Subcutaneous abdominal adipose tissue (tissue), 5 donors: ENCODE measurements around the gene MVP.
"Not testable (repeated sequence)": the region's sequence is repeated elsewhere in the genome, so short reads cannot be mapped to it uniquely, and the experiment has no call there.

Experiments
- H3K27ac ChIP-seq: one replicate; pipeline ENCODE4 v1.7.0; 2013; ENCODE audit warnings: low read depth, mild to moderate bottlenecking, inconsistent platforms, low read length, moderate library complexity
- H3K27me3 ChIP-seq, 5 donors: one replicate each; pipeline ENCODE4 v1.7.0; 2013; ENCODE audit warnings: low read length in 5 of 5, inconsistent platforms in 1 of 5; ENCODE audit not compliant: control insufficient read depth in 5 of 5, insufficient read depth in 4 of 5
- H3K36me3 ChIP-seq, 5 donors: one replicate each; pipeline ENCODE4 v1.7.0; 2013; ENCODE audit warnings: low read length in 5 of 5; ENCODE audit not compliant: control insufficient read depth in 5 of 5, insufficient read depth in 5 of 5
- H3K4me1 ChIP-seq, 5 donors: one replicate each; pipeline ENCODE4 v1.7.0; 2013; ENCODE audit warnings: low read length in 5 of 5, mild to moderate bottlenecking in 3 of 5, moderate library complexity in 1 of 5; ENCODE audit not compliant: control insufficient read depth in 5 of 5, insufficient read depth in 5 of 5
- H3K4me3 ChIP-seq, 5 donors: one replicate each; pipeline ENCODE4 v1.7.0; 2013; ENCODE audit warnings: low read length in 5 of 5, low read depth in 1 of 5
- H3K9ac ChIP-seq, 5 donors: one replicate each; pipeline ENCODE4 v1.7.0; 2013; ENCODE audit warnings: low read length in 5 of 5, mild to moderate bottlenecking in 4 of 5, moderate library complexity in 3 of 5
- H3K9me3 ChIP-seq, 5 donors: one replicate each; pipeline ENCODE4 v1.7.0; 2013; ENCODE audit warnings: low read length in 5 of 5; ENCODE audit not compliant: control insufficient read depth in 5 of 5
- donor health status: healthy.
- donor health status: healthy.
- donor health status: healthy.
- donor health status: healthy.
- donor health status: healthy.

MVP gene

DNA sequence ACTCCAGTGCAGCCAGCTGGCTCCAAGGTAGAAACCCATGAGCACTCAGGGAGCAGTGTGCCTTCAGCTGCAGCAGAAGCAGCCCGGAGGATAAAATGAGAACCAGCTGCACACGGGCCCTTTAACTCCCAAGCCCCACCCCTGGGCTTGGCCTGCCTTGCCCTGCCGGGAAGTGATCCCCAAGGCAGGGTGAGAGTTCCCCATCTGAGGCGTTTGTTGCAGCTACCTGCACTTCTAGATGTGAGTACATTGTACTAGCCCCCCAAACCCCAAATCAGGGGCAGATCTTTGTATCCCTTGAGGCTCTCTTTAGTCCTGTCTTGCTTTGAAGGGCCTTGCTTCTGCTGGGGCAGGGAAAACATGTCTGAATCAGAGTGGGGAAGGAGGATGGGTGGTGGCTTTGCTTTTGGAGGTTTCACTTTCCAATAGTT, at the start of gene MVP:
Gene MVP, plus strand, starts transcription at position 192 of the 431 bp plus-strand sequence. CDS start 10,088 bp downstream, outside the sequence.
- Histone ChIP-seq H3K27me3 (no peaks in the 10 kb centered on the region), H3K4me3 (peak within 1 kb of the TSS; percentile 82 to 96 (median 92)), H3K9ac (peak within 1 kb of the TSS; percentile 82 to 93 (median 90)), H3K4me1 (peaks cover 18 to 69% (median 61%) of the 10 kb centered on the region in 5 donors), H3K36me3 (peaks cover 0 to 14% (median 8%) of the 10 kb centered on the region in 5 donors), H3K27ac (peak within 1 kb of the TSS; percentile 97), H3K9me3 (no peaks in the 10 kb centered on the region)

DNA sequence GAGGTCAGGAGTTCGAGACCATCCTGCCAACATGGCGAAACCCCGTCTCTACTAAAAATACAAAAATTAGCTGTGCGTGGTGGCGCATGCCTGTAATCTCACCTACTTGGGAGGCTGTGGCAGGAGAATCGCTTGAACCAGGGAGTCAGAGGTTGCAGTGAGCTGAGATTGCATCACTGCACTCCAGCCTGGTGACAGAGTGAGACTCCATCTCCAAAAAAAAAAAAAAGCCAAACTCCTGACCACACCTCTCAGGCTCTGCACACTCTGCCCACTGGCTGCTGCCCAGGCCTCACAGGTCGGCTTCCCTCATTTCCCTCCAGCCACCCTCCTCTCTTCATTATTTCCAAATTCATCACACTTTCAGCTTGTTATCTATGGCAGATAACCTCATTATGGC, 47.9 kb upstream of the MVP start:
- H3K4me1 ChIP-seq, H3K9me3 ChIP-seq, H3K36me3 ChIP-seq, H3K27me3 ChIP-seq, H3K27ac ChIP-seq, H3K9ac ChIP-seq, H3K4me3 ChIP-seq: not testable (repeated sequence)

DNA sequence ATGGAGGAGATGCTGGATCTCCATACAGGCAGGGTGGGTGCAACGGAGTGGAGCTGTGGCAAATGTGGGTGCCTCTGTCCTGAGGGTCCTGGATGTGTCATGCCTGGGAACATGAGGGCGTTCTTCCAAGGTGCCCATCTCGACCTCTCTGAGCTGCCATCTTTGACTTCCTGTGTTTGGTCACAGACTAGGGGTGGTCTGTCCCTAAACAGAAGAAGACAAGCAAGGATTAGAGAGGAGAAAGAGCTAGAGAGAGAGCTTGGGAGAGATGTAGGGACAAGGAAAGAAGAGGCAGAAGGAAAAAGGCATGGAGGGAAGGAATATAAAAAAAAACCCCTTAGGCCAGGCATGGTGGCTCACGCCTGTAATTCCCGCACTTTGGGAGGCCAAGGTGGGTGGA, 45.5 kb upstream of the MVP start:
- H3K9ac ChIP-seq: no peak overlapping the region
- H3K27ac ChIP-seq: no peak overlapping the region
- H3K27me3 ChIP-seq: peaks cover 0 to 3% (median 0%) of the 10 kb centered on the region in 5 donors
- H3K4me3 ChIP-seq: no peak overlapping the region
- H3K9me3 ChIP-seq: no peaks in the 10 kb centered on the region
- H3K4me1 ChIP-seq: no peaks in the 10 kb centered on the region
- no peaks in the 10 kb centered on the region for H3K36me3 ChIP-seq

DNA sequence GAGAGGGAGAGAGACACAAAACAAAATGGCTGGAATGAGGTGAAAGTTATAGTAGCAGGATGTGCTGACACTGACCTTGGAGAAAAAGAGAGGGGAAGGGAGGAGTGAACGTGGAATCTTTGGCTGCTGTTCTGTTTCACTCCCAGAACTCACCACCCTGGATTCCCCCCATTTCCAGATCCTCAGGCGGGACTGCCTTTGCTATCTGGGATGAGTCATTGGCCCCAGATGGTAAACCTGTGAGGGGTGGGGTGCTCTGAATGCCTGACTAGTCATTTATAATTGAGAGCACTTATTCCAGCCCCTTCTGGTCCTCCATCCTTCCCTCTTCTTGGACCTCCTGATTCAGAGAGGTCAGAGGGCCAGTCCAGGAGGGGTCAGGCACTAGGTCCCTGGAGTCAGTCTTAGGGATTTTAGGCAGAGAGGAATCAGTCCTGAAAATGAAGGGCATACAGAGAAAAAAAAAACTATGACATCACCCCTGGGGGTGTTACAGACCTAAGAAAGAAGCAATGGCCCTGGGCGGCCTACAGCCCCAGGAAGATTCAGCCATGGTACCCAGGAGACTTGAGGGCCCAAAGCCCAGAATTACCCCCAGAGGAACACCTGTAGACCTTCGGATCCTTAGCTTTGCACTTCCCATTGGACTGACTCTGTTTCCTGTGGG, 44.4 kb upstream of the MVP start:
- Histone ChIP-seq H3K27ac (no peak overlapping the region), H3K4me1 (no peaks in the 10 kb centered on the region), H3K27me3 (peaks cover 0 to 4% (median 0%) of the 10 kb centered on the region in 5 donors), H3K9ac (no peak overlapping the region), H3K4me3 (no peak overlapping the region), H3K36me3 (no peaks in the 10 kb centered on the region), H3K9me3 (no peaks in the 10 kb centered on the region)

DNA sequence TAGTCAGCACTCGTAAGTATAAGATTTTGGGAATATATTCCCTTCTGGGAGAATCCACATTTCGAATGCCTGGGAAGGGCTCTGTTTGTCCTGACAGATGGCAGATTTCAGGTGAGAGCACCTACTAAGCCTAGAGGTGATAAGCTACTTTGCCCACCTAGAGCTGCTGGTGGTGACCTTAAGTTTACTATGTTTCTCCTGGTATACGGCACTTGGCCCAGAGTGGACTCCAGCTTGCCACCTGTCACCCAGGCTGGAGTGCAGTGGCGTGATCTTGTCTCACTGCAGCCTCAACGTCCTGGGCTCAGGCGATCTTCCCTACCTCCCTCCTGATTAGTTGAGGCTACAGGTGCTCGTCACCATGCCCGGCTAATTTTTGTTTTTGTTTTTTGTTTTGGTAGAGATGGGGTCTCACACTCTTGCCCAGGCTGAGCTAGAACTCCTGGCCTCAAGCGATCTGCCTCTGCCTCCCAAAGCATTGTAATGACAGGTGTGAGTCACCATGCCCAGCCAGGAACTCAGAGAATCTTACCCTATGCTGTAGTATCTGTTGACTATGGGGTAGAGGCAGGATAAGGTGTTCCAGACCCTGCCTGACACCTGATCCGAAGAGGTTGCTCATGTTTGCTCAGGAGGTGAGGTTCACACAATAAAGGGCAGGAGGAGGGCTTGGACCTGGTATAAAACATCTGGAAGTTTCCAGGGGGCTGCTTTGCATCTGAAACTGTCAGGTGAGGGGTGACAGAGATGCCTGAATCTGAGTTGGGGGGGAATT, 42.5 kb upstream of the MVP start, which contains the start of gene ZG16:
Gene ZG16, plus strand, starts transcription at position 681 of the 775 bp plus-strand sequence. CDS start 1,011 bp downstream, outside the sequence.
- H3K27ac ChIP-seq: no peak within 1 kb of the TSS
- H3K4me3 ChIP-seq: no peak within 1 kb of the TSS
- no peaks in the 10 kb centered on the region for H3K9me3 ChIP-seq
- H3K36me3 ChIP-seq: no peaks in the 10 kb centered on the region
- no peak within 1 kb of the TSS for H3K9ac ChIP-seq
- peaks cover 0 to 4% (median 0%) of the 10 kb centered on the region in 5 donors for H3K27me3 ChIP-seq
- H3K4me1 ChIP-seq: no peaks in the 10 kb centered on the region

DNA sequence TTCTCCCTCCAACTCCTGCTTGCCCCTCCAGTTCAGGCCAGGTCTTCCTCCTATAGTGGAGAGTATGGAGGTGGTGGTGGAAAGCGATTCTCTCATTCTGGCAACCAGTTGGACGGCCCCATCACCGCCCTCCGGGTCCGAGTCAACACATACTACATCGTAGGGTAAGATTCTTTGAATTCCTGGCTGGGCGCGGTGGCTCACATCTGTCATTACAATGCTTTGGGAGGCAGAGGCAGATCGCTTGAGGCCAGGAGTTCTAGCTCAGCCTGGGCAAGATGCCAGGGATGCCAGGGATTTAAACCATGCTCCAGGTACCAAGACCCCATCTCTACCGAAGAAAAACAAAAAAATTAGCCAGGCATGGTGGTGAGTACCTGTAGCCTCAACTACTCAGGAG, 40.8 kb upstream of the MVP start:
- H3K4me1 ChIP-seq: no peaks in the 10 kb centered on the region
- H3K9ac ChIP-seq: no peak overlapping the region
- no peak overlapping the region for H3K4me3 ChIP-seq
- H3K9me3 ChIP-seq: no peaks in the 10 kb centered on the region
- no peak overlapping the region for H3K27ac ChIP-seq
- no peaks in the 10 kb centered on the region for H3K36me3 ChIP-seq
- peaks cover 0 to 4% (median 0%) of the 10 kb centered on the region in 5 donors for H3K27me3 ChIP-seq

DNA sequence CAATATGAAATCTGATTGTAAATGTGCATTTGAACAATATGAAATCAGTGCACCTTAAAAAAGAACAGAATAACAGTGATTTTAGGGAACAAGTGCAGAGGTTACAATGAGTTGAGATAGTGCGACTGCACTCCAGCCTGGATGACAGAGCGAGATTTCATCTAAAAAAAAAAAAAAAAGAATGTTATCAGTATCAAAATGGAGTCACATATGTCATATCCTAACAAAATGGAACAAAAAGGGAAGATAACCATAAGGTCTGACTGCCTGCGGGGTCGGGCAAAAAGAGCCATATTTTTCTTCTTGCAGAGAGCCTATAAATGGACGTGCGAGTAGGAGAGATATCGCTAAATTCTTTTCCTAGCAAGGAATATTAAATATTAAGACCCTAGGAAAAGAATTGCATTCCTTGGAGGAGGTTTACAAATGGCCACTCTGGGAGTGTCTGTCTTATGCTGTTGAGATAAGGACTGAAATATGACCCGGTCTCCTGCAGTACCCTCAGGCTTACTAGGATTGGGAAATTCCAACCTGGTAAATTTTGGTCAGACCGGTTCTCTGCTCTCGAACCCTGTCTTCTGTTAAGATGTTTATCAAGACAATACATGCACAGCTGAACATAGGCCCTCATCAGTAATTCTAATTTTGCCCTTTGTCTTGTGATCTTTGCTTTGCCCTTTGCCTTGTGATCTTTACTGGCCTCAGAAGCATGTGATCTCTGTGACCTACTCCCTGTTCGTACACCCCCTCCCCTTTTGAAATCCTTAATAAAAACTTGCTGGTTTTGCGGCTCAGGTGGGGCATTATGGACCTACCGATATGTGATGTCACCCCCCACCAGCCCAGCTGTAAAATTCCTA, 36.9 kb upstream of the MVP start:
- peaks cover 0 to 11% (median 10%) of the 10 kb centered on the region in 5 donors for H3K4me1 ChIP-seq
- H3K9me3 ChIP-seq, H3K27ac ChIP-seq, H3K27me3 ChIP-seq, H3K4me3 ChIP-seq, H3K36me3 ChIP-seq, H3K9ac ChIP-seq: not testable (repeated sequence)

DNA sequence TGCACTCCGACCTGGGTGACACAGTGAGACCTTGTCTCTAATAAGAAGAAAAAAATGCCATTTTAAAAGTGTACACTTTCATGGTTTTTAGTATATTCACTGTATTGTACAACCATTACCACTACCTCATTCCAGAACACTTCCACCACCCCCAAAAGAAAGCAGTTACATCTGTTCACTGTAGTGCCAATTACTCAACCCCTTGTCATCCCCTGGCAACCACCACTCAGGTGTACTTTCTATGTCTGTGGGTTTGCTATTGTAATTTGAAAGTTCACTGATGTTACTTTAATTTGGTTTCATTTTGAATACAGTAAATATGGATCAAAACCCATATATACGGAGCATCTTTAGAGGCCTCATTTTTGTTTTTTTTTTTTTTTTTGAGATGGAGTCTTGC, 36.1 kb upstream of the MVP start:
- no peak overlapping the region for H3K27ac ChIP-seq
- H3K4me1 ChIP-seq: peaks cover 0 to 11% (median 10%) of the 10 kb centered on the region in 5 donors
- H3K9me3 ChIP-seq: no peaks in the 10 kb centered on the region
- H3K36me3 ChIP-seq: no peaks in the 10 kb centered on the region
- H3K27me3 ChIP-seq: peaks cover 0 to 2% (median 0%) of the 10 kb centered on the region in 5 donors
- no peak overlapping the region for H3K9ac ChIP-seq
- H3K4me3 ChIP-seq: no peak overlapping the region

DNA sequence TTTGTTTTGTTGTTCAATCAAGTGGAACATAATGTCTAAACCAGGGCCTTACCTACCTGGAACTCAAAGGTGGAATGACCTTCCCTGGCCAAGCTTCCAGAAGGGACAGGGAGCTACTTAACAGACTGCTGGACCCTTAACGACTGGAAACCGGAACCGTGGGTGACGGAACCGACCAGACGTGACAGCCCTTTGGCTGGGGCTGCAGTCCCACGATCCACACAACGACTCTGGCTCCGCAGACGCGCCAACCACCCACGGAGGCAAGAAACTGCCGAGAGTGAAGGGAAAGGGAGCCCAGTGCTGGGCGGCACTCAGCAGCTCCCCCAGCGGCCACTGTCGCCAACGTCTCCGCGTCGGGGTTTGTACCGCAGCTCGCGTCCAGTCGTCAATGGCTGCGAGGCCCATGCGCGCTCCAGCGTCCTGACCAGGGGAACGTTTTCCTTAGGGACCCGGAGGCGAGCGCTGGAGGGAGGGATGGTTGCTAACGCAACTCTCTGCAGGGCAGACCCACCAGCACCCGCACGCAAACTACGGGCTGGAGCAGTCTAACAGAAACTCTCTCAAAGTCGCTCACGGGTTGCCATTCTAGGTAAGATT, 35.3 kb upstream of the MVP start:
- Histone ChIP-seq H3K36me3 (no peaks in the 10 kb centered on the region), H3K9me3 (no peaks in the 10 kb centered on the region), H3K4me1 (peaks cover 0 to 17% (median 16%) of the 10 kb centered on the region in 5 donors), H3K27me3 (no peaks in the 10 kb centered on the region), H3K27ac (no peak overlapping the region), H3K9ac (peak overlapping the region in 3 of 5 donors; percentile 28 to 64 (median 35)), H3K4me3 (peak overlapping the region; percentile 26 to 63 (median 51))
